Ishikawa (cell line): ENCODE results near the gene TRPV2.

Source experiments
- CEBPB ChIP-seq: IDR thresholded peaks from 2 replicates; pipeline ENCODE4 v1.6.1; 2012
- CREB1 ChIP-seq: IDR thresholded peaks from 2 replicates; pipeline ENCODE4 v1.6.1; 2012; ENCODE audit warnings: low read depth
- EGR1 ChIP-seq: IDR thresholded peaks from 2 replicates; pipeline ENCODE4 v1.6.1; 2012
- EP300 ChIP-seq: IDR thresholded peaks from 2 replicates; pipeline ENCODE4 v1.6.1; 2012; ENCODE audit warnings: borderline replicate concordance
- NFIC ChIP-seq: IDR thresholded peaks from 2 replicates; pipeline ENCODE4 v1.6.1; 2012
- RAD21 ChIP-seq: IDR thresholded peaks from 2 replicates; pipeline ENCODE4 v1.6.1; 2012; ENCODE audit warnings: low read depth
- TAF1 ChIP-seq: IDR thresholded peaks from 2 replicates; pipeline ENCODE4 v1.6.1; 2012; ENCODE audit warnings: low read depth, mild to moderate bottlenecking
- TCF12 ChIP-seq: IDR thresholded peaks from 2 replicates; pipeline ENCODE4 v1.6.1; 2012; ENCODE audit warnings: low read depth
- TEAD4 ChIP-seq: IDR thresholded peaks from 2 replicates; pipeline ENCODE4 v1.6.1; 2012
- ZBTB7A ChIP-seq: IDR thresholded peaks from 2 replicates; pipeline ENCODE4 v1.6.1; 2012; ENCODE audit warnings: low read depth

GRCh38 chr17:16391451-16391850 lies 23.9 kb upstream of the TRPV2 start:
- TF ChIP-seq CEBPB (no peak), TCF12 (no peak), ZBTB7A (no peak), TEAD4 (no peak), EP300 (no peak), CREB1 (no peak), RAD21 (no peak), EGR1 (no peak), TAF1 (no peak), NFIC (no peak)
